ENCODE results near the gene C5orf46.

DNA sequence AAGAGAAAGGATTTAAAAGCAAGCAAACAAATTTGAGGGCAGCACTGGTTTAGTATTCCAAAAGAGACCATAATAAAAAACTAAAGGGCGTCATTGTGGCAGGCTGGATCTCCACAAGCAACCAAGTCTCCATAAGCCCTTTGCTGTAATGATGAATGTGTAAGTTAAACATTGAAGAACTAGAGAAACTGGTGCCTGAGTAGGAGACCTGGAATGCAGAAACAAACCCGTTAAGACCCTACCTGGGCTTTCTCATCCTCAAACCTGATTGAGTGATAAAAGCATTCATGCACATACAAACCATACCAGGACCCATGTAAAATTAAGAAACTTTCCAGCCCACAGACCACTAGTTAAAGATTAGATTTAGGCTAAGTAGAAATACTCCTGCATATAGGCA, 29.7 kb downstream of the C5orf46 start:
- TF ChIP-seq, protein P1, sequence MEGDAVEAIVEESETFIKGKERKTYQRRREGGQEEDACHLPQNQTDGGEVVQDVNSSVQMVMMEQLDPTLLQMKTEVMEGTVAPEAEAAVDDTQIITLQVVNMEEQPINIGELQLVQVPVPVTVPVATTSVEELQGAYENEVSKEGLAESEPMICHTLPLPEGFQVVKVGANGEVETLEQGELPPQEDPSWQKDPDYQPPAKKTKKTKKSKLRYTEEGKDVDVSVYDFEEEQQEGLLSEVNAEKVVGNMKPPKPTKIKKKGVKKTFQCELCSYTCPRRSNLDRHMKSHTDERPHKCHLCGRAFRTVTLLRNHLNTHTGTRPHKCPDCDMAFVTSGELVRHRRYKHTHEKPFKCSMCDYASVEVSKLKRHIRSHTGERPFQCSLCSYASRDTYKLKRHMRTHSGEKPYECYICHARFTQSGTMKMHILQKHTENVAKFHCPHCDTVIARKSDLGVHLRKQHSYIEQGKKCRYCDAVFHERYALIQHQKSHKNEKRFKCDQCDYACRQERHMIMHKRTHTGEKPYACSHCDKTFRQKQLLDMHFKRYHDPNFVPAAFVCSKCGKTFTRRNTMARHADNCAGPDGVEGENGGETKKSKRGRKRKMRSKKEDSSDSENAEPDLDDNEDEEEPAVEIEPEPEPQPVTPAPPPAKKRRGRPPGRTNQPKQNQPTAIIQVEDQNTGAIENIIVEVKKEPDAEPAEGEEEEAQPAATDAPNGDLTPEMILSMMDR (IDR thresholded peaks at IDR 0.05) = no peak
- TF ChIP-seq EZH2 (IDR thresholded peaks at IDR 0.05) = no peak

Measured in neural progenitor cell (in vitro differentiated cells).